ENCODE results near the gene ANXA3.
"Not testable (repeated sequence)": the region's sequence is repeated elsewhere in the genome, so short reads cannot be mapped to it uniquely, and the experiment has no call there.

ANXA3 gene

GRCh38 chr4:78571804-78572203, 20.2 kb downstream of the ANXA3 start:
- DNase-seq (ENCODE audit: low read depth) = no peak

GRCh38 chr4:78578674-78579425, 27.3 kb downstream of the ANXA3 start:
- DNase-seq (ENCODE audit: low read depth) = no peak

- no peak for DNase-seq (ENCODE audit: low read depth)
Observed at GRCh38 chr4:78581618-78582017, 30.0 kb downstream of the ANXA3 start.

- DNase-seq (ENCODE audit: low read depth) = no peak
Observed at GRCh38 chr4:78584863-78585547, 33.4 kb downstream of the ANXA3 start.

GRCh38 chr4:78585633-78586032, 34.1 kb downstream of the ANXA3 start:
- no peak for DNase-seq (ENCODE audit: low read depth)

- no peak for DNase-seq (ENCODE audit: low read depth)
Observed at GRCh38 chr4:78588894-78589545, 37.5 kb downstream of the ANXA3 start.

GRCh38 chr4:78591404-78591803, 39.8 kb downstream of the ANXA3 start:
- no peak for DNase-seq (ENCODE audit: low read depth)

GRCh38 chr4:78592088-78592783, 40.7 kb downstream of the ANXA3 start:
- DNase-seq (ENCODE audit: low read depth) = no peak

DNA sequence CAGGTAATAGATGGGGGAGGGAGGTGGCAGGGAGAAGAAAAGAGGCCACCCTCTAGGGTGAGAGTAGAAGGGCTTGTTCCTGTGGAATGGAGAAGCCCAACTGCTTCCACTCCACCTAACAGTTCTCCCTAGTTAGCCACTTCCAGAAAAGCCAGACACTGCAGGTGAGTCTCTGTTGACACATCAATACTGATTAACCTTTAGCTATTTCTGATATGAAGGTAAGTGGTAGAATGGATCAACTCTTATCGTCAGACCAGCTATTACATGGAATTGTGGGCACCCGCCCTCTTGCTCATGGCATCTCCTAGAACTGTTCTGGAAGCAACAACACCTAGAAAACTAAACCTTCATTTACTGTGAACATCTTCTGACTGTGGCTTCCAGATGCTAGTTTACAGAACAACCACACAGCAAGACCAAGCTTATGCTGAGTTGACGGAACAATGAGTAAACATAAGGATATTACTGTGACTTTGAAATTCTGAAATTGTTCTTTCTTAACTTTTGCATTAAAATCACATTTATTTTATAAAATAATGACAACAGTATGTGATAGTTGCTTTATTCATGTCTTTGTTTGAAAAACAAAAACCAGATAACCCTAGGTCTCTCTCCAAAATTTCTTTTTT, 44.7 kb downstream of the ANXA3 start:
- no peak for DNase-seq (ENCODE audit: low read depth)

DNA sequence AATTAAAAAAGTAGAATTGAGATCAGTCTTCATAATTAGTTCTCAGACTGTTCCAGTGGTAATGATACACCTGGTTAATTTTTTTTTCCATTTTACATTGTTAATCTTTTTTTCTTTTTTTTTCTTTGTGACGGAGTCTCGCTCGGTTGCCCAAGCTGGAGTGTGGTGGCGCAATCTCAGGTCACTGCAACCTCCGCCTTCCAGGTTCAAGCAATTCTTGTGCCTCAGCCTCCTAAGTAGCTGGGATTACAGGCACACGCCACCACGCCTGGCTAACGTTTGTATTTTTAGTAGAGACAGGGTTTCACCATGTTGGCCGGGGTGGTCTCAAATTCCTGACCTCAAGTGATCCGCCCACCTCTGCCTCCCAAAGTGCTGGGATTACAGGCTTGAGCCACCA, 46.9 kb downstream of the ANXA3 start:
- DNase-seq (ENCODE audit: low read depth) = not testable (repeated sequence)

- no peak for DNase-seq (ENCODE audit: low read depth)
Observed at GRCh38 chr4:78599147-78599546, 47.6 kb downstream of the ANXA3 start.

GRCh38 chr4:78599931-78600375, 48.4 kb downstream of the ANXA3 start:
- DNase-seq (ENCODE audit: low read depth) = no peak

DNA sequence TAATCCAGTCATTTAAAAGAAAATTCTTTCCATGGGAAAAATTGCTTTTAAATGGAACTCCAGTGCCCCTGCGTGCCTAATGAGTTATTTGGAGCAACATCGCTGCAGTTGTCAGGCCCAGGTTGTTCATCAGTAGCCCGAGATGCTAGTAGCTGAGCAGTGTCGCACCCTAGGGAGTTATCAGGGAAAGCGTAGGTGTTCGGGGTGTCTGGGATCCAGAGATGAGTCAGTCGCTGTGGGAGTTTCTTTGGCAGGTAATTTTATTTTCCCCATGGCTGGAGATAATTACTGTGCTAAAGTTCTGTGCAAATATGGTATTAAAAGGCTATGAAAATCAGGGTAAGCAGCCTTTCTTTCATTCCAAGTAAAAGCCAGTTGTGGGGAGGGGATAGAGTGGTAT, 49.4 kb downstream of the ANXA3 start:
- no peak for DNase-seq (ENCODE audit: low read depth)

GRCh38 chr4:78602334-78602733, 50.8 kb downstream of the ANXA3 start:
- no peak for DNase-seq (ENCODE audit: low read depth)

DNA sequence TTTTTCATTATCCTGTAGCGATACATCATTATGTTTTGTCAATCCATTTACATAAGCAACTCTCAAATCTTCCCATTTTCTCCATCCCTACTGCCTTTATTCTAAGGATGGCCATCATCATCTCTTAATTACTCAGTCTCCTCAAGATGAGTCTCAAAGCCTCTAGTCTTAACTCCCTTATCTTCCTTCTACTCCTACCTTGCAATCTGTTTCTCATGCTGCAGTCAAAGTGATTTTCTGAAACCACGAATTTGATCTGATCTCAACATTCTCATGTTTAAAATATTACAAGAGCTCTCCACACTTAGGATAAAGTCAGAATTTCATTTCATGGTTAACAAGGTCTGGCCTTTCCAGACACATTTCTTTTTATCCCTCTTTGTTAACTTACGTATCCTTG, 51.8 kb downstream of the ANXA3 start:
- DNase-seq (ENCODE audit: low read depth) = no peak

DNA sequence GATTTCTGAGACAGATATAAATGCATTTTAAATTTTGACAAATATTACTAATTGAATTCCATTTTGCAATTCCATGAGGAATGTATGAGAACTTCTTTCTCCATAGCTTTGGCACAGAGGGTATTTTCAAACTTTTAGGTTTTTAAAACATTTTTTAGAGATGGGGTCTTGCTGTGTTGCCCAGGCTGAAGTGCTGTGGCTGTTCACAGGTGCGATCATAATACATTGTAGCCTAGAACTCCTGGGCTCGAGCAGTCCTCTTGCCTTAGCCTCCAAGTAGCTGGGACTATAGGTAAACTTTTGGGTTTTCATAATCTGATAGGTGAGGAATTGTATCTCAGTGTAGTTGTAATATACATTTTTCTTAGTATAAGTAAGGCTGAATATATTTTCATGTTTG, 53.4 kb downstream of the ANXA3 start:
- no peak for DNase-seq (ENCODE audit: low read depth)

DNA sequence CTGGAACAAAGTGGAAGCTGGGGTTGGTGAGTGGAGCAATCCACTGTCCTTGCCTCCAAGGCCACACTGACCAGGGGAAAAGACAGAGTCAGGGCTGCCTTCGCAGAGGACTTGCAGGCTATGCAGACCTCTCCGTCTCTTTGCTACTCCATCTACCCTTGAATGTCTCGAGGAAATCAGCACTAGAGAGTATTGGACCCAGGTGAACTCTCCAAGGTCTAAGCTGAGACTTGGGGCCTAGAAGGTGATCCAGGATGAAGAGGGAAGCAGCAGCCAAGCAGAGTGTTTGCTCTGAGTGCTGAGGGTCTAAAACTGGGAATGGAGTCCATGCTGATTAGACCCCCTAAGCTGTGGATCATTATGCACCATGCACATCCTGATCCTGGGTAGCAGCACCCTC, 54.5 kb downstream of the ANXA3 start:
- DNase-seq (ENCODE audit: low read depth) = no peak

DNA sequence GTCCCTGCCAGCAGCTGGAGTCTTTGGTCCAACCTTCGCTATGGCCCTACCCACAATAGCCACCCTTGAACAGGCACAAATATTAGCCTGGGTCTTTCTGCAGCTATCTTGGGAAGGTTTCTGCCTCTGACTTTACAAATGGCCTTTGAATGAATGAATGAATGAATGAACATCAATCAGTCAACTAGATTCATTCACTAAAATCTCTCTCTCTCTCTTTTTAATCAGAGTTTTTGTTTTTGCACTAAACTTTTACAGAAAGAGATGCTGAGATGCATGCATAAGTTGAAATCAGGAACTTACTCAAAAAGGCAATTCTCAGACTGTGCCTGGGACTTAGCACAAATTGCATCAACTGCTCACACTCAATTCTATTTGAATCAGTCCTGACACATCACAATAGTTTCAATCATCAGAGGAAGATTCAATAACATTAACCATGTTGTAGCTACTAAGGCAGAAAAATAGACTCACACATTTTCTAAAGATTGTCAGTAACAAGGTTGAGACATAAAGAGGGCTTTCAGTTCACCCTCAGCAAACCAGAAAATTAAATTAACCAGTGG, 55.0 kb downstream of the ANXA3 start:
- no peak for DNase-seq (ENCODE audit: low read depth)

DNA sequence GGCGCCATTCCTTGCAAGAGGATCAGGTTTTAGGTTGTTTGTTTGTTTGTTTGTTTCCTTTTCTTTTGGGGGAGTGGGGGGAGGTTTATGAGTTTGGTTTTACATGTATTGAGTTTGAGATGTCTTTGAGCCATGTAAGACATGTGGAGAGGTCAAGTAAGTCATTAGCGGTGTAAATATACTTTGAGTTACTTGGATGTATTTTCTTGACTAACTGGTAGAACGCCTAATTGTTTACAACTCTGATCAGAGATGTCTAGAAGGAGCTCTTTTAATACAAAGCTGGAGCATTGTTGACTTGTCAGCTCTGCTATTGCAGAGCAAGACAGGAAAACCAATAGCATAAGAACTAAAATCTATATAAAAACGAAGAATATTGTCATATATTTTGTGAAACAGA, 57.1 kb downstream of the ANXA3 start:
- DNase-seq (ENCODE audit: low read depth) = no peak

- DNase-seq (ENCODE audit: low read depth) = no peak
Observed at GRCh38 chr4:78609580-78609979, 58.0 kb downstream of the ANXA3 start.

DNA sequence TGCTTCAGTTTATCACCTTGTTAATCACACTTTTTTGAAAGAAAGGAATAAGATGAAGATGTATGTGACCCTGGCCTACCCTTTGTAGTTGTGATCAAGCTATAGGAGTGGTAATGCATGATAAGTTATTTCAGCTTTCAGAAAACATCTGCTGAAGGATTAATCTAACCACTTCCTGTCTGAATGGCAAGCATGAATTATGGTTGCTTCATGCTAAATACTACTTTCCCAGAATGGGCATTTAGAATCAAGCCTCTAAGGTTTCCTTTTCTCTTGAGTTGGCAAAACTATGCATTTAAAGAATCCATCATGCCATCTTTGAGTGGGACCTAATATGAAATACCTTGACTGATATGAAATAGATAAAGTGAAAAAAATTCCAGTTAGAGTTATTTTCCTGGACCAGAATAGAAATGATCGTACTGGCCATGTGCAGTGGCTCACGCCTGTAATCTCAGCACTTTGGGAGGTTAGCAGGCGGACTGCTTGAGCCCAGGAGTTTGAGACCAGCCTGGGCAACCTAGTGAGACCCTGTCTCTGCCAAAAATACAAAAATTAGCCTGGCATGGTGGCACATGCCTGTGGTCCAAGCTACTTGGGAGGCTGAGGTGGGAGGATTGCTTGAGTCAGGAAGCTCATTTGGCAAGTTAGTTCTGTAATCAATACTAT, 59.1 kb downstream of the ANXA3 start:
- peak; percentile 35 for DNase-seq (ENCODE audit: low read depth)
